Measurements from ENCODE around the gene RPS6KA6. TPM values are rescaled to one million over a fixed set of nuclear protein-coding genes. Genes with fewer than 3 reads are reported as not detected.
A peak's percentile ranks its signal among the peaks of the same experiment; 100 is the strongest.

Gene RPS6KA6
- polyA plus RNA-seq, 5 donors = 4.9 to 11.4 (median 10.5) TPM

DNA sequence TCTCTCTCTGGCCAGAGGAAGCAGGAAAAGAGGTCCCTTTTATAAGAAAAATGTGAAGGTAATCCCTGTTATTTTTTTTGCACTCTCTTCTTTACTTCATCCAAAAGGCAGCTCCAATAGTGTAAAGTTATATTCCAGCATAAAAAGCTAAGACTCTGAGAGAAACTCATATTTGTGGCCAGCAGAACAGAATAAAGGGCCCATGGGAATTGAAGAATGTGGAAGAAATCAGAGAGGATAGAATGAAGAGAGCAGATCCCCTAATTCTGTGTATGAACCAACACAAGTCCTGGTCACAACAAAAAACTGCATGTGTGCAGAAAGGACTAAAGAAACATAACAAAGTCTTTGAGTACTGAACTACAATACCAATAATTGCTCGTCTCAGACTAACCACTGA, 22.3 kb downstream of the RPS6KA6 start:
- no peak for DNase-seq

DNA sequence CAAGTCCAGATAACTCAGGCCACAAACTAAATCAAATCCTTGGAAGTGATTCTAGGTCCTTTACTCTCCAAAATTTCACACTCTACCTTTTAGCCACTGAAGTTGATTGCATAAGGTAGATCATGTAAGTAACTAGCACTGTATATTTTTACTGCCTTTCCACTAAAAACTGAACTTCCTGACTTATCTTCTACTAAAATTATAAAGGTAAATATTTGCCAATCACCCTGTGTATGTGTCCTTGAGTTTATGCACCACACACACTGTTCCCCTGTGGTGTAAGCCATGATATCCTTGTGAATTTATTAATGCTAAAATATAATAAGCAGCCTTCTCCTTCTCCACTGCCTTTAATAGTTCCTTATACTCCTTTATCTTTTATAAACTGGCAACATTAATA, 25.6 kb downstream of the RPS6KA6 start:
- DNase-seq = no peak

DNA sequence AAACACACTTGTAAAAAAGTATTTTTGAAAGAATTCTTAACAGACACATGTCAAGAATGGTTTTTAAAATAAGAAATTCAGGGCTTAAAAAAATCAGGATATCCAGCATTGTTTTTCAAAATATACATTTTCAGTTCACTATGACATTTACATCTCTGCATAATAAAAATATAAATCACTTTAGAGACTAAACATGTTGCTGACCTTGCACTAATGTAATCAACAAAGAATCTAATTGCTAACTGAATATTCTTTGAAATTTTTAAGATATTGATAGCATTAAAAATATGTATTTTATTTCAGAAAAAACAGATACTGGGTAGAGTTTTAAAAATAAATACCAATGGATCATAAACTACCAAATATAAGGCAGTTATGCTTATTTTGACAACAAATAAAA, 26.4 kb downstream of the RPS6KA6 start:
- no peak for DNase-seq

DNA sequence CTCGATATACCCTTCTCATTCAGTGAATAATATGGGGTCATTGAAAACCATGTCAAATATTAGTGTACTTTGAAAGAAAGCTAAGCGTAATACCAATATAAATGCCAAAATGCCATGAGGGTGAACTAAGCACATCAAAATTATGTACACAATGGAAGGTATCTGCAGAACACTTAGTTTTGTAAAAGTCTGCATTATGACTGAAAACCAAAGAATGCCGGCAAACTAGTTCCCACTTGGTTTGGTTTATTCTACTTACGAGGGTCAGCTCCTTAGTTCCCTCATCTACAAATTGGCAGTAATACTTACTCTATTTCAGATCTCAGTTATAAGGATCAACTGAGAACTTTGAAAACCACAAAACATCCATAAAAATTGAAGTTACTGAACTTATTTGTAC, 27.3 kb downstream of the RPS6KA6 start:
- DNase-seq = no peak

- DNase-seq = no peak
These were observed 31.2 kb downstream of the RPS6KA6 start for GRCh38 chrX:84156821-84157220.

GRCh38 chrX:84155938-84156337, 32.1 kb downstream of the RPS6KA6 start:
- no peak for DNase-seq

DNA sequence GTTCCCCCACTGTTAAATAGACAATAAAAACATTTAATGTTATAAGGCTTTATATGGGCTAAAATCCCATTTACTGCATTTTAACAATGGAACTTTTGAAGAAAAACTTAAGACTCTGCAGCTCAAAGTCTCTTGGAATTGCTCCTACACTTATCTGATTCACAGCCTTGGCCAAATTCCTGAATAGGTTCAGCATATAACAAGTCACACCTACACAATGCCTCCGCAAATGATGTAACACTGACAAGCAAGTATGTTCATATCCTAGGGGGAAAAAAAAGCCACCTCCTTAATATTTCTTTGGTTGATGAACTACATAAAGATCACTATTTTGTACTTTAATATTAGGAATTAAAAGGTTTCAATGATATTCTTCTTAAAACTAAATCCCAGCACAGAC, 34.5 kb downstream of the RPS6KA6 start:
- DNase-seq = no peak

- no peak for DNase-seq
These were observed 43.0 kb downstream of the RPS6KA6 start for GRCh38 chrX:84144991-84145390.

DNA sequence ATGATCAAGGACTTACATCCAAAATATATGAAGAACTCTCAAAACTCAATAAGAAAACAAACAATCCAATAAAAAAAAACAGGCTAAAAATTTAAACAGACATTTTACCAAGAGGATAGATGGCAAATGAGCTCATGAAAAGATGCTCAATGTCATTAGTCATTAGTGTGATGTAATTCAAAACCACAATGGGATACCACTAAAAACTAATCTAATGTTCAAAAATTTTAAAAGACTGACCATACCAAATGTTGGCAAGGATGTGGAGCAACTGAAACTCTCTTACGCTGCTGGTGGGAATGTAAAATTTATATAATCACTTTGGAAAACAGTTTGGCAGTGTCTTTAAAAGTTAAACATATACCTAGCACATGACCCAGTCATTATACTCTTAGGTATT, 43.7 kb downstream of the RPS6KA6 start:
- DNase-seq = no peak

- no peak for DNase-seq
These were observed 55.0 kb downstream of the RPS6KA6 start for GRCh38 chrX:84133023-84133422.

GRCh38 chrX:84123585-84123984, 64.4 kb downstream of the RPS6KA6 start:
- no peak for DNase-seq

- DNase-seq = no peak
These were observed 69.2 kb downstream of the RPS6KA6 start for GRCh38 chrX:84118769-84119168.

DNA sequence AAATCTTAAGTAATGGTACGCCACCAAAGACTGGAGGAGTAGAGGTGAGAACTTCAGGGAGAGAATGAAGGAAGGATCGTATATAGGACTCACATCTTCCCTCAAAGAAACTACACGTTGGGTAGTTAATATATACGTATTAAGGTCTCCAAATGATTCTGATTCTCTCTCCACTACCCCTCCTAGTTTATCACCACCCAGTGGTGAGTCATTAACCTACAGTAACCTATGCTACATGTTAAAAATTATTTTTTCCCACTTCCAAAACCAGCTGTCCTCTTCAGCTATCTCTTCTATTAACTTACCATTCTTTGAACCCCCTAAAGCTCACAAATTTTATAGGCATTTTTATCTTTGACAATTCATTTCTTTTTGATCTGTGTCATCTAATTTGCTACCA, 69.7 kb downstream of the RPS6KA6 start:
- no peak for DNase-seq

- no peak for DNase-seq
These were observed 79.4 kb downstream of the RPS6KA6 start for GRCh38 chrX:84108584-84108983.

DNA sequence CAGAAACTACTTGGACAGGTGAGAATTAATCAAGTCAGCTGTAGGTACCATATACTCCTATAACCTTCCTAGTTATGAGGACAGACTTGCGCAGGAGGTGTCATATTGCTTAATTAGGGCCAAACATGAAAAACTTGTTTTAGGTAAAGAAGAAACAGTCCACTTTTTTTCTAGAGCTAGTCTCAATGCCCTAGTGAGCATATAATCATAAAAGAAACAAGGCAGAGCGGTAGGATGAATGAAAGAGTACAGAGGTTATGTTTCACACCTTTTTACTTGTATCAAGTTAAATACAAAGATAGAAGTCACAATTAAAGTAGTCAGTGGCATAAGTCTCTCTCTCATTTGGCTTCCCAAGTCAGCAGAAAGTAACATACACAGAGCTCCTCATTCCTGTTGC, 88.9 kb downstream of the RPS6KA6 start:
- no peak for DNase-seq

DNA sequence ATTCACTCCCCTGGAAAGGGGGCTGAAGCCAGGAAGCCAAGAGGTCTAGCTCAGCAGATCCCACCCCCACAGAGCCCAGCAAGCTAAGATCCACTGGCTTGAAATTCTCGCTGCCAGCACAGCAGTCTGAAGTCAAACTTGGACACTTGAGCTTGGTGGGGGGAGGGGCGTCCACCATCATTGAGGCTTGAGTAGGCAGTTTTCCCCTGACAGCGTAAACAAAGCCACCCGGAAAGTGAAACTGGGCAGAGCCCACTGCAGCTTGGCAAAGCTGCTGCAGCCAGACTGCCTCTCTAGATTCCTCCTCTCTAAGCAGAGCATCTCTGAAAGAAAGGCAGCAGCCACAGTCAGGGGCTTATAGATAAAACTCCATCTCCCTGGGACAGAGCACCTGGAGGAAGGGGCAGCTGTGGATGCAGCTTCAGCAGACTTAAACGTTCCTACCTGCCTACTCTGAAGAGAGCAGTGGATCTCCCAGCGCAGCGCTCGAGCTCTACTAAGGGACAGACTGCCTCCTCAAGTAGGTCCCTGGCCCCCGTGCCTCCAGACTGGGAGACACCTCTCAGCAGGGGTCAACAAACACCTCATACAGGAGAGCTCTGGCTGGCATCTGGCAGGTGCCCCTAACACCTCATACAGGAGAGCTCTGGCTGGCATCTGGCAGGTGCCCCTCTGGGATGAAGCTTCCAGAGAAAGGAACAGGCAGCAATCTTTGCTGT, 108.4 kb downstream of the RPS6KA6 start:
- DNase-seq = peak; percentile 2 to 18

- no peak for DNase-seq
These were observed 109.0 kb downstream of the RPS6KA6 start for GRCh38 chrX:84078991-84079390.

DNA sequence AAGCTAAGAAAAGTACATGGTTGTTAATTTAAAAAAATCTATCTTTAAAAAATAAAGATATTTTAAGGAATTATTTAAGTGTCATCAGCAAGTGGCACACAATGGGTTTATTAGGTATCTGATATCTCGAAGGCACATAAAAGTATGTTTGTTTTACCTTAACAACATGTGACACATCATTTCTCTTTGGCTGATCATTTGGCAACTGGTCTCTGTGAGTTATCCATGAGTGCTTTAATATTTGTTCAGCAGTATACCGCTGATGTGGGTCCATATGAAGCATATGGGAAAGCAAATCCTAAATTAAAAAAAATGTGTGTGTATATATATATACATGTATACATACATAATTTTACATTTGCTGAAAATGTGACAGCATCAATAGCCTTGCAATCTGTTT, 123.2 kb downstream of the RPS6KA6 start:
- no peak for DNase-seq

DNA sequence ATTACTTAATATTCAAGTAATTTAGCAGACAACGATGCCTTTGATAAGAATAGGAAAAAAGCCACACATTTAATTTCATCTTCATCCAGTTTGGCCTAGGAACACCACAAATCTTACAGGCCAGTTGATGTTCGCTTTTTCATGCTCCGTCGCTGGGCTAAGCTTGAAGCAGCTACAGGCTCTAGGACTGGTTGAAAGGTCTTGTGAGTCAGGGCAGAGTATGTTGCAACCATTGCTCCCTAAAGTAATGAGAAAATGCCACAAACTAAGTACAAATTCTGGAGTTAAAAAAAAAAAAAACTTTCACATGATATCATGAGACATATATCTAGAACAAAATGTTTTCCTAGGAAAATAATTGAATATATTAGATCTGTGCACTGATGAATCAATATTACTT, 123.8 kb downstream of the RPS6KA6 start:
- DNase-seq = no peak

DNA sequence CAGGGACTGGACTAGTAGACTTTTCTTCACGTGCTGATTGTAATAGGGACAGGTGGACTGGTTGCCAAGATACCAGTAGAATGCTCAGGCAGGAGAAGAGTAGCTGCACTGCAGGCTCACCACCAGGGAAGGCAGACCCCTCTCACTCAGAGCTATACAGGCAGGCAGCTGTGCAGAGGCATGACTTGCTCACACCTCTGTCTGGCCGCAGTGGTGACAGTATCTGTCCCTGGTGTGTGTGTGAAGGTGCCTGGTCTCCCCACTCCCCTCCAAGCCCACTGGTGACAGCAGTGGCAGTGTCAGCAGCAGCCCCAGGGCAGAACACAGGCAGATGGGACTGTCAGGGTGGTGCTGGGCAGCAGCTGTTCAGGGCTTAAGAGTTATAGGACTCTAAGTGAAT, 140.7 kb downstream of the RPS6KA6 start:
- DNase-seq = no peak

GRCh38 chrX:84046403-84046984, 141.5 kb downstream of the RPS6KA6 start:
- peak; percentile 8 to 9 for DNase-seq

DNA sequence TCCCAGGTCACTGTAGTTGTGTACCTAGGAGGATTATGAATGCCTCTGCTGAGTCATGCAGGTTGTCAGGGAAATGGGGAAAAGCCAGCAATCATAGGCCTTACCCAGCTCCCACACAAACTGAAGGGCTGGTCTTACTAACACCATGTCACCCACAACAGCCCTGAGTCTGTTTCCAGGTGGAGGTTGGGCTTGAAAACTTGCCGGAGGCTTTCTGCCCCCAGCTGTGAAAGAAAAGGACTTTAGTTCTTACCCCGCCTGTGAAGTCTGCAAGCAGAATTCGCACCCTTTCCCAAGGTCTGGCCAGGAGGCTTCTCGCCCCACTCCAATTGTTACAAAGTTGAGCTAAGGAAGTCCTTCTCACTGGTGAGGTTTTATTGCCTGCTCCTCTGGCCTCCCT, 143.9 kb downstream of the RPS6KA6 start:
- DNase-seq = no peak

Measured in right lung (tissue), 5 donors.